HUES64 (cell line): ENCODE measurements around the gene KRTAP1-5.
"Not testable (repeated sequence)": the region's sequence is repeated elsewhere in the genome, so short reads cannot be mapped to it uniquely, and the experiment has no call there.

Experiments used
- H3K27ac ChIP-seq: 2 replicates; pipeline ENCODE4 v1.7.0; 2013; ENCODE audit warnings: low read depth, low read length, inconsistent platforms
- H3K27me3 ChIP-seq: 2 replicates; pipeline ENCODE4 v1.6.1; 2013; ENCODE audit warnings: mild to moderate bottlenecking, low read length; ENCODE audit not compliant: insufficient read depth
- H3K36me3 ChIP-seq: 2 replicates; pipeline ENCODE4 v1.6.1; 2013; ENCODE audit warnings: mild to moderate bottlenecking, low read length; ENCODE audit not compliant: insufficient read depth
- H3K4me1 ChIP-seq: 2 replicates; pipeline ENCODE4 v1.6.1; 2013; ENCODE audit warnings: mild to moderate bottlenecking, low read length, moderate library complexity; ENCODE audit not compliant: insufficient read depth
- H3K4me3 ChIP-seq: 2 replicates; pipeline ENCODE4 v1.5.1; 2013; ENCODE audit warnings: mild to moderate bottlenecking, low read length, moderate library complexity
- H3K9ac ChIP-seq: 2 replicates; pipeline ENCODE4 v1.6.1; 2013; ENCODE audit warnings: mild to moderate bottlenecking, low read depth, low read length
- H3K9me3 ChIP-seq: 2 replicates; pipeline ENCODE4 v1.6.1; 2013; ENCODE audit warnings: low read depth, low read length; ENCODE audit not compliant: insufficient read depth
- WGBS: fragments of 150-250, 120-280 bp; methylation state at CpG from one replicate; pipeline ENCODE4 v1.1.7; 2013; ENCODE audit warnings: missing lambda C conversion rate; 5-methylcytosine and 5-hydroxymethylcytosine counted together

The KRTAP1-5 gene

GRCh38 chr17:41046735-41047465 lies 19.9 kb upstream of the KRTAP1-5 start, which contains the start of gene KRTAP2-1:
KRTAP2-1 (minus strand) TSS chr17:41047316; CDS start chr17:41047267, 49 bp downstream.
- H3K9me3 ChIP-seq, H3K4me1 ChIP-seq, H3K36me3 ChIP-seq, H3K27ac ChIP-seq, H3K27me3 ChIP-seq, H3K9ac ChIP-seq, H3K4me3 ChIP-seq: not testable (repeated sequence)
- WGBS = 75% methylated on average over 5 of the region's 33 CpGs

- peaks cover 16% of the 10 kb centered on the region for H3K4me1 ChIP-seq
- H3K27me3 ChIP-seq = no peaks in the 10 kb centered on the region
- no peaks in the 10 kb centered on the region for H3K9me3 ChIP-seq
- no peaks in the 10 kb centered on the region for H3K36me3 ChIP-seq
- H3K4me3 ChIP-seq = no peak overlapping the region
- no peak overlapping the region for H3K27ac ChIP-seq
- WGBS = 100% methylated on average over 1 of the region's 1 CpG
- H3K9ac ChIP-seq = no peak overlapping the region
Observed at GRCh38 chr17:41042953-41043352, 15.9 kb upstream of the KRTAP1-5 start.

- peaks cover 23% of the 10 kb centered on the region for H3K4me1 ChIP-seq
- H3K4me3 ChIP-seq, H3K27me3 ChIP-seq, H3K27ac ChIP-seq, H3K36me3 ChIP-seq, H3K9me3 ChIP-seq, H3K9ac ChIP-seq: not testable (repeated sequence)
- WGBS = 92% methylated on average over 11 of the region's 14 CpGs
Observed at GRCh38 chr17:41040783-41041571, 14.0 kb upstream of the KRTAP1-5 start, which contains the start of gene KRTAP1-1. KRTAP1-1 (minus strand) TSS chr17:41041450; CDS start chr17:41041397, 53 bp downstream.

GRCh38 chr17:41037853-41038350 lies 10.9 kb upstream of the KRTAP1-5 start:
- no peaks in the 10 kb centered on the region for H3K9me3 ChIP-seq
- 58% methylated on average over 2 of the region's 2 CpGs for WGBS
- H3K9ac ChIP-seq = no peak overlapping the region
- H3K27me3 ChIP-seq = no peaks in the 10 kb centered on the region
- H3K4me1 ChIP-seq = peaks cover 23% of the 10 kb centered on the region
- no peaks in the 10 kb centered on the region for H3K36me3 ChIP-seq
- no peak overlapping the region for H3K27ac ChIP-seq
- no peak overlapping the region for H3K4me3 ChIP-seq

- peaks cover 22% of the 10 kb centered on the region for H3K4me1 ChIP-seq
Observed at GRCh38 chr17:41034346-41034935, 7.4 kb upstream of the KRTAP1-5 start, which contains the start of gene KRTAP1-3. KRTAP1-3 (minus strand) TSS chr17:41034874; CDS start chr17:41034821, 53 bp downstream.

GRCh38 chr17:41029633-41030245 lies 2.7 kb upstream of the KRTAP1-5 start, which contains the start of gene KRTAP1-4:
KRTAP1-4 (minus strand) TSS chr17:41030195; CDS start chr17:41030078, 117 bp downstream.
- H3K9me3 ChIP-seq = no peaks in the 10 kb centered on the region
- H3K36me3 ChIP-seq = no peaks in the 10 kb centered on the region
- no peak within 1 kb of the TSS for H3K9ac ChIP-seq
- H3K4me3 ChIP-seq = no peak within 1 kb of the TSS
- 93% methylated on average over 12 of the region's 12 CpGs for WGBS
- H3K27me3 ChIP-seq = no peaks in the 10 kb centered on the region
- H3K27ac ChIP-seq = no peak within 1 kb of the TSS
- no peaks in the 10 kb centered on the region for H3K4me1 ChIP-seq

More at GRCh38 chr17:41034346-41034935, 7.4 kb upstream of the KRTAP1-5 start, which contains the start of gene KRTAP1-3:
- not testable (repeated sequence) for H3K36me3 ChIP-seq, H3K27ac ChIP-seq, H3K27me3 ChIP-seq, H3K9ac ChIP-seq, H3K9me3 ChIP-seq, H3K4me3 ChIP-seq
- 94% methylated on average over 9 of the region's 10 CpGs for WGBS

- WGBS = 98% methylated on average over 3 of the region's 3 CpGs
- no peaks in the 10 kb centered on the region for H3K27me3 ChIP-seq
- no peak overlapping the region for H3K4me3 ChIP-seq
- H3K27ac ChIP-seq = no peak overlapping the region
- H3K36me3 ChIP-seq = no peaks in the 10 kb centered on the region
- no peak overlapping the region for H3K9ac ChIP-seq
- H3K4me1 ChIP-seq = no peaks in the 10 kb centered on the region
- H3K9me3 ChIP-seq = no peaks in the 10 kb centered on the region
Observed at GRCh38 chr17:41024697-41025096, 2.3 kb downstream of the KRTAP1-5 start.

GRCh38 chr17:41020336-41020735 lies 6.7 kb downstream of the KRTAP1-5 start:
- Histone ChIP-seq H3K27me3 (no peaks in the 10 kb centered on the region), H3K4me3 (no peak overlapping the region), H3K9me3 (no peaks in the 10 kb centered on the region), H3K4me1 (no peaks in the 10 kb centered on the region), H3K36me3 (no peaks in the 10 kb centered on the region), H3K27ac (no peak overlapping the region), H3K9ac (no peak overlapping the region)

GRCh38 chr17:41019415-41019814 lies 7.6 kb downstream of the KRTAP1-5 start:
- 96% methylated on average over 3 of the region's 3 CpGs for WGBS

GRCh38 chr17:41018541-41018940 lies 8.5 kb downstream of the KRTAP1-5 start:
- Histone ChIP-seq H3K4me3 (no peak overlapping the region), H3K4me1 (no peaks in the 10 kb centered on the region), H3K27me3 (no peaks in the 10 kb centered on the region), H3K36me3 (no peaks in the 10 kb centered on the region), H3K9ac (no peak overlapping the region), H3K9me3 (no peaks in the 10 kb centered on the region), H3K27ac (no peak overlapping the region)
- 94% methylated on average over 3 of the region's 3 CpGs for WGBS

More at GRCh38 chr17:41019415-41019814, 7.6 kb downstream of the KRTAP1-5 start:
- H3K4me1 ChIP-seq = no peaks in the 10 kb centered on the region
- H3K36me3 ChIP-seq = no peaks in the 10 kb centered on the region
- H3K4me3 ChIP-seq = no peak overlapping the region
- H3K9ac ChIP-seq = no peak overlapping the region
- no peaks in the 10 kb centered on the region for H3K27me3 ChIP-seq
- no peaks in the 10 kb centered on the region for H3K9me3 ChIP-seq
- no peak overlapping the region for H3K27ac ChIP-seq
